OCI-LY1 (cell line): ENCODE results near the gene MATR3.

ENCODE experiments used
- H2AFZ ChIP-seq: fragments of 200-600 bp; sonication (generic), shearing (Covaris generic); 2 replicates; pipeline ENCODE4 v1.6.0; 2014; ENCODE audit warnings: antibody characterized with exemption, mild to moderate bottlenecking, low read length
- H3F3A ChIP-seq: fragments of 200-600 bp; sonication (generic), shearing (Covaris generic); 2 replicates; pipeline ENCODE4 v1.6.0; 2014; ENCODE audit warnings: mild to moderate bottlenecking, antibody characterized with exemption, low read length, moderate library complexity; ENCODE audit not compliant: insufficient read depth
- H3K27ac ChIP-seq: fragments of 200-600 bp; sonication (generic); 2 replicates; pipeline ENCODE4 v1.5.1; 2014; ENCODE audit warnings: low read length, mixed run types, mild to moderate bottlenecking, low read depth; ENCODE audit not compliant: poor library complexity, severe bottlenecking
- H3K27me3 ChIP-seq: fragments of 200-600 bp; sonication (generic); 2 replicates; pipeline ENCODE4 v1.6.0; 2014; ENCODE audit warnings: antibody characterized with exemption, mild to moderate bottlenecking, low read length, moderate library complexity; ENCODE audit not compliant: insufficient read depth
- H3K36me3 ChIP-seq: fragments of 200-600 bp; sonication (generic); 2 replicates; pipeline ENCODE4 v1.6.1; 2014; ENCODE audit warnings: mild to moderate bottlenecking, antibody characterized with exemption, low read length, moderate library complexity, mixed read lengths; ENCODE audit not compliant: insufficient read depth
- H3K4me1 ChIP-seq: fragments of 200-600 bp; sonication (generic); 2 replicates; pipeline ENCODE4 v1.5.1; 2014; ENCODE audit warnings: mild to moderate bottlenecking, low read length, moderate library complexity; ENCODE audit not compliant: insufficient read depth, severe bottlenecking
- H3K4me2 ChIP-seq: fragments of 200-600 bp; sonication (generic), shearing (Covaris generic); 2 replicates; pipeline ENCODE4 v1.6.1; 2014; ENCODE audit warnings: low read length
- H3K4me3 ChIP-seq: fragments of 200-600 bp; sonication (generic); 2 replicates; pipeline ENCODE4 v1.5.1; 2014; ENCODE audit warnings: low read length, low read depth, mild to moderate bottlenecking, mixed read lengths; ENCODE audit not compliant: poor library complexity, severe bottlenecking
- H3K79me2 ChIP-seq: fragments of 200-600 bp; shearing (Covaris generic); 2 replicates; pipeline ENCODE4 v1.6.1; 2016; ENCODE audit warnings: mixed run types, low read length, mixed read lengths; ENCODE audit not compliant: insufficient read depth
- H3K9ac ChIP-seq: fragments of 200-600 bp; sonication (generic), shearing (Covaris generic); 2 replicates; pipeline ENCODE4 v1.6.1; 2014; ENCODE audit warnings: mild to moderate bottlenecking, low read length, mixed read lengths
- H3K9me2 ChIP-seq: fragments of 200-600 bp; sonication (generic), shearing (Covaris generic); 2 replicates; pipeline ENCODE4 v1.6.1; 2014; ENCODE audit warnings: low read depth, mild to moderate bottlenecking, low read length, mixed read lengths
- H3K9me3 ChIP-seq: fragments of 200-600 bp; shearing (Covaris generic); 2 replicates; pipeline ENCODE4 v1.6.1; 2014; ENCODE audit warnings: low read length, mixed read lengths
- H4K20me1 ChIP-seq: fragments of 200-600 bp; sonication (generic), shearing (Covaris generic); 2 replicates; pipeline ENCODE4 v1.6.0; 2016; ENCODE audit warnings: mild to moderate bottlenecking, low read length; ENCODE audit not compliant: insufficient read depth
- EZH2 ChIP-seq: fragments of 200-600 bp; sonication (generic), shearing (Covaris generic); IDR thresholded peaks from 2 replicates; pipeline ENCODE4 v1.8.0; 2017; ENCODE audit warnings: borderline replicate concordance, mixed run types, mild to moderate bottlenecking, antibody characterized with exemption, low read length, moderate library complexity, mixed read lengths
- TF ChIP-seq, protein P1 (sequence below): fragments of 200-600 bp; sonication (generic), shearing (Covaris generic); IDR thresholded peaks from 2 replicates; pipeline ENCODE4 v1.5.1; 2017; ENCODE audit warnings: mild to moderate bottlenecking, antibody characterized with exemption, low read length, moderate library complexity, mixed read lengths

Gene MATR3

DNA sequence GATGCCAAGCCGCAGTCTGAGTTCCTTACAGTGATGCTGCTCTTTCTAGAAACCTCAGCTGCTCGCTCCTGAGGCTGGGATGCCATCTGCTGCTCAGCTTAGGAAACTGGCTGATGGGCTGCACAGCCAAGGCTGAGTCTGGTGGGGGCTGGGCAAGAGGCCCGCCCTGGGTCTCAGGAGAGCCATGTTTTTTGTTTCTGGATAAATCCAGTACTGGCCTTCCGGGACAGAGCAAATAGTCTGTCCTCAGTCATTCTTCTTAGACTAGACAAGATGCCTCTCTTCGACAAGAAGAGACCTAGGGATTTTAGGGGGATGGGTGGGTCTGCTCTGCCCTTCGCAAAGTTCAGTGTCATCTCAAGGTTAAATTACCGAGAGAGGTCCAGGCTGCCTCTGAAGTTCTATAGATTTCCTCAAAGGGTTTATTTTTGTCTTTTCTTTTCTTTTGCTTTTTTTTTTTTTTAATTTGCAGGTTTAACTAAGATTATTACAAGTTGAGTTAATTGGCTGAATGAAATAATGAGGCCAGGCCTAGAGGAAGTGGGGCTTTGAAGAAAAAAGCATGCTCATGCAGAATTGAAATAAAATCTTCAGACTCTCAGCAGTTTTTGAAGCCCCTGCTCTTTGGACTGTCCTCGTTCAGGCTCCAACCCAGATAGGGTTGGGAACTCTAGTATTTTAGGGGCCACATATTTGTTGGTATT lies 30.6 kb upstream of the MATR3 start:
- H3K4me2 ChIP-seq: no peak overlapping the region
- no peak for TF ChIP-seq EZH2
- TF ChIP-seq, protein P1, sequence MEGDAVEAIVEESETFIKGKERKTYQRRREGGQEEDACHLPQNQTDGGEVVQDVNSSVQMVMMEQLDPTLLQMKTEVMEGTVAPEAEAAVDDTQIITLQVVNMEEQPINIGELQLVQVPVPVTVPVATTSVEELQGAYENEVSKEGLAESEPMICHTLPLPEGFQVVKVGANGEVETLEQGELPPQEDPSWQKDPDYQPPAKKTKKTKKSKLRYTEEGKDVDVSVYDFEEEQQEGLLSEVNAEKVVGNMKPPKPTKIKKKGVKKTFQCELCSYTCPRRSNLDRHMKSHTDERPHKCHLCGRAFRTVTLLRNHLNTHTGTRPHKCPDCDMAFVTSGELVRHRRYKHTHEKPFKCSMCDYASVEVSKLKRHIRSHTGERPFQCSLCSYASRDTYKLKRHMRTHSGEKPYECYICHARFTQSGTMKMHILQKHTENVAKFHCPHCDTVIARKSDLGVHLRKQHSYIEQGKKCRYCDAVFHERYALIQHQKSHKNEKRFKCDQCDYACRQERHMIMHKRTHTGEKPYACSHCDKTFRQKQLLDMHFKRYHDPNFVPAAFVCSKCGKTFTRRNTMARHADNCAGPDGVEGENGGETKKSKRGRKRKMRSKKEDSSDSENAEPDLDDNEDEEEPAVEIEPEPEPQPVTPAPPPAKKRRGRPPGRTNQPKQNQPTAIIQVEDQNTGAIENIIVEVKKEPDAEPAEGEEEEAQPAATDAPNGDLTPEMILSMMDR: peak; percentile 73
- H3K27me3 ChIP-seq: no peaks in the 10 kb centered on the region; the same call in 1 of the 2 replicates
- H3K9ac ChIP-seq: no peak overlapping the region
- H3K9me3 ChIP-seq: no peaks in the 10 kb centered on the region
- H2AFZ ChIP-seq: no peak overlapping the region
- no peak overlapping the region for H3K27ac ChIP-seq
- H3K79me2 ChIP-seq: no peaks in the 10 kb centered on the region
- no peaks in the 10 kb centered on the region for H3K4me1 ChIP-seq
- no peaks in the 10 kb centered on the region for H3F3A ChIP-seq
- H3K9me2 ChIP-seq: no peaks in the 10 kb centered on the region
- H3K4me3 ChIP-seq: no peak overlapping the region
- H4K20me1 ChIP-seq: no peaks in the 10 kb centered on the region
- H3K36me3 ChIP-seq: no peaks in the 10 kb centered on the region

DNA sequence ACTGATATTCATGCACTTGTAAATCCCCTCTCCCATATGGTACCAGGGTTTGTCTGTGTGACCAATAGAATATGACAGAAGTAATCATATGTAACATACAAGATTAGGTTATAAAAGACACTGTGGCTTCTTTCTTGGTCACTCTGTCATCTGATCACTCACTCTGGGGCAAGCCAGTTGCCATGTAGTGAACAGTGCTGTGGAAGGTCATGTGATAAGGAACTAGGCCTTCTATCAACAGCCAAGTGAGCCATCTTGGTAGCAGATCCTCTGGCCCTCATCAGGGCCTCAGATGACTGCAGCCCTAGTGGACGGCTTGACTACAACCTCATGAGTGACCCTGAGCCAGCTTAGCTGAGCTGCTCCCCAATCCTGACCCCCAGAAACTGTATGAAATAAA lies 30.0 kb upstream of the MATR3 start:
- no peak overlapping the region for H3K4me2 ChIP-seq
- H3K9me2 ChIP-seq: no peaks in the 10 kb centered on the region
- H2AFZ ChIP-seq: no peak overlapping the region
- H3K4me1 ChIP-seq: peaks cover 6% of the 10 kb centered on the region
- H3K36me3 ChIP-seq: no peaks in the 10 kb centered on the region
- no peaks in the 10 kb centered on the region; the same call in 1 of the 2 replicates for H3K27me3 ChIP-seq
- TF ChIP-seq, protein P1: no peak
- TF ChIP-seq EZH2: no peak
- H4K20me1 ChIP-seq: no peaks in the 10 kb centered on the region
- H3K4me3 ChIP-seq: no peak overlapping the region
- H3F3A ChIP-seq: no peaks in the 10 kb centered on the region
- H3K27ac ChIP-seq: no peak overlapping the region
- no peaks in the 10 kb centered on the region for H3K79me2 ChIP-seq
- no peaks in the 10 kb centered on the region for H3K9me3 ChIP-seq
- H3K9ac ChIP-seq: no peak overlapping the region

DNA sequence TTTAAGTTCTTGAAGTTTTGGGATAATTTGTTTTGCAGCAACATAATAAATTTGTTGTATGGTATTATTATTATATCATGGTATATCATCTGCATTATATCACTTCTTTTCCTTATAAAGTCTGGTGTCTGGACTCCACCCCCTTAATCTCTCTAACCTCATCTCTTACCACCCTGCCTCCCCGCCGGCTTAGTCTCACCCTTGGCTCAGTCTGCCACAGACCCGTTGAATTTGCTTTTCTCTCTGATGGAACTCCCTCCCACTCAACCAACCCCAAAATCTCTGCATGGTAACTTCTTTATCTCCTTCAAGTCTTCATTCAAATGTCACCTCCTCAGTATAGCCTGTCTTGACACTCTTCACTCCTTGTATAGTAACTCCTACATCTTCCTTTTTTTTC lies 29.6 kb upstream of the MATR3 start:
- H3K79me2 ChIP-seq: no peaks in the 10 kb centered on the region

More for the DNA sequence above, 29.6 kb upstream of the MATR3 start:
- Histone ChIP-seq H3K9me3 (no peaks in the 10 kb centered on the region), H4K20me1 (no peaks in the 10 kb centered on the region), H3K4me2 (no peak overlapping the region), H3F3A (no peaks in the 10 kb centered on the region), H2AFZ (no peak overlapping the region), H3K4me3 (no peak overlapping the region), H3K9me2 (no peaks in the 10 kb centered on the region), H3K36me3 (no peaks in the 10 kb centered on the region), H3K9ac (no peak overlapping the region), H3K27ac (no peak overlapping the region), H3K4me1 (peaks cover 8% of the 10 kb centered on the region), H3K27me3 (no peaks in the 10 kb centered on the region; the same call in 1 of the 2 replicates)
- TF ChIP-seq, protein P1: no peak
- no peak for TF ChIP-seq EZH2
